ENCODE measurements around the gene YIPF4.

DNA sequence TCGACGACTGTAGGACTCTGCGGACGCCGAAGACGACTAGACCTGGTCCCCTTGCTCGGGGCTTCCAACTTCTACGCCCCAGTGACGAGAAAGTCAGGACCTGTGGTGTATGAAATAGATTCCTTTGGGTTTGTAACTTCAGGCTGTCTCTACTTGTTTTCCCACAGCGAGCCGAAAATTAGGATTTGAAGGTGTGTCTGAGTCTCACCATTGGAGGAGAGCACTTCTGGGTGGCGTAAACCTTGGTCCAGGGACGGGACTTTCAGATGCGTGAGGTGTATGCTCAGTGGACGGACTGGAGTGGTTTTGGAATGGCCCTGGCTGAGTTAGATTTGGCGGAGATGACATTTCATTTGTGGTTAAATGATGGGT lies 80.4 kb downstream of the YIPF4 start:
- TF ChIP-seq POLR2AphosphoS5 (IDR thresholded peaks at IDR 0.05; ENCODE audit: low read depth, low read length), result no peak
- TF ChIP-seq, protein P1, sequence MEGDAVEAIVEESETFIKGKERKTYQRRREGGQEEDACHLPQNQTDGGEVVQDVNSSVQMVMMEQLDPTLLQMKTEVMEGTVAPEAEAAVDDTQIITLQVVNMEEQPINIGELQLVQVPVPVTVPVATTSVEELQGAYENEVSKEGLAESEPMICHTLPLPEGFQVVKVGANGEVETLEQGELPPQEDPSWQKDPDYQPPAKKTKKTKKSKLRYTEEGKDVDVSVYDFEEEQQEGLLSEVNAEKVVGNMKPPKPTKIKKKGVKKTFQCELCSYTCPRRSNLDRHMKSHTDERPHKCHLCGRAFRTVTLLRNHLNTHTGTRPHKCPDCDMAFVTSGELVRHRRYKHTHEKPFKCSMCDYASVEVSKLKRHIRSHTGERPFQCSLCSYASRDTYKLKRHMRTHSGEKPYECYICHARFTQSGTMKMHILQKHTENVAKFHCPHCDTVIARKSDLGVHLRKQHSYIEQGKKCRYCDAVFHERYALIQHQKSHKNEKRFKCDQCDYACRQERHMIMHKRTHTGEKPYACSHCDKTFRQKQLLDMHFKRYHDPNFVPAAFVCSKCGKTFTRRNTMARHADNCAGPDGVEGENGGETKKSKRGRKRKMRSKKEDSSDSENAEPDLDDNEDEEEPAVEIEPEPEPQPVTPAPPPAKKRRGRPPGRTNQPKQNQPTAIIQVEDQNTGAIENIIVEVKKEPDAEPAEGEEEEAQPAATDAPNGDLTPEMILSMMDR (IDR thresholded peaks at IDR 0.05), result no peak
- TF ChIP-seq, protein P2, sequence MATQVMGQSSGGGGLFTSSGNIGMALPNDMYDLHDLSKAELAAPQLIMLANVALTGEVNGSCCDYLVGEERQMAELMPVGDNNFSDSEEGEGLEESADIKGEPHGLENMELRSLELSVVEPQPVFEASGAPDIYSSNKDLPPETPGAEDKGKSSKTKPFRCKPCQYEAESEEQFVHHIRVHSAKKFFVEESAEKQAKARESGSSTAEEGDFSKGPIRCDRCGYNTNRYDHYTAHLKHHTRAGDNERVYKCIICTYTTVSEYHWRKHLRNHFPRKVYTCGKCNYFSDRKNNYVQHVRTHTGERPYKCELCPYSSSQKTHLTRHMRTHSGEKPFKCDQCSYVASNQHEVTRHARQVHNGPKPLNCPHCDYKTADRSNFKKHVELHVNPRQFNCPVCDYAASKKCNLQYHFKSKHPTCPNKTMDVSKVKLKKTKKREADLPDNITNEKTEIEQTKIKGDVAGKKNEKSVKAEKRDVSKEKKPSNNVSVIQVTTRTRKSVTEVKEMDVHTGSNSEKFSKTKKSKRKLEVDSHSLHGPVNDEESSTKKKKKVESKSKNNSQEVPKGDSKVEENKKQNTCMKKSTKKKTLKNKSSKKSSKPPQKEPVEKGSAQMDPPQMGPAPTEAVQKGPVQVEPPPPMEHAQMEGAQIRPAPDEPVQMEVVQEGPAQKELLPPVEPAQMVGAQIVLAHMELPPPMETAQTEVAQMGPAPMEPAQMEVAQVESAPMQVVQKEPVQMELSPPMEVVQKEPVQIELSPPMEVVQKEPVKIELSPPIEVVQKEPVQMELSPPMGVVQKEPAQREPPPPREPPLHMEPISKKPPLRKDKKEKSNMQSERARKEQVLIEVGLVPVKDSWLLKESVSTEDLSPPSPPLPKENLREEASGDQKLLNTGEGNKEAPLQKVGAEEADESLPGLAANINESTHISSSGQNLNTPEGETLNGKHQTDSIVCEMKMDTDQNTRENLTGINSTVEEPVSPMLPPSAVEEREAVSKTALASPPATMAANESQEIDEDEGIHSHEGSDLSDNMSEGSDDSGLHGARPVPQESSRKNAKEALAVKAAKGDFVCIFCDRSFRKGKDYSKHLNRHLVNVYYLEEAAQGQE (IDR thresholded peaks at IDR 0.05; ENCODE audit: low read depth, low read length), result no peak
- no peak for TF ChIP-seq GABPA (IDR thresholded peaks at IDR 0.05; ENCODE audit: low read depth)
- TF ChIP-seq MXI1 (IDR thresholded peaks at IDR 0.05; ENCODE audit: low read depth, low read length), result no peak

All from SK-N-SH (cell line).